Measurements from ENCODE around the gene SLC1A2. TPM values are rescaled to one million over a fixed set of nuclear protein-coding genes. Genes with fewer than 3 reads are reported as not detected.

Gene SLC1A2
- total RNA-seq, 1 experiment from 2014 or later = 0.11 TPM

- CTCF ChIA-PET = no interaction called here
- no peak for TF ChIP-seq CTCF (conservative IDR thresholded peaks at IDR 0.05; ENCODE audit: low read depth, low read length)
- TF ChIP-seq EZH2 (IDR thresholded peaks at IDR 0.05; ENCODE audit: borderline replicate concordance, low read depth, low read length, poor library complexity, severe bottlenecking) = no peak
- no peak overlapping the region for H3K27ac ChIP-seq (ENCODE audit: low read depth, low read length, poor library complexity, severe bottlenecking)
- H3K4me1 ChIP-seq (ENCODE audit: insufficient read depth, low read length, poor library complexity, severe bottlenecking) = no peaks in the 10 kb centered on the region
- no peak for DNase-seq (ENCODE audit: low spot score)
- no TSS peak for BruUV-seq (replicated peaks)
- H3K9me3 ChIP-seq (ENCODE audit: low read depth, low read length, poor library complexity, severe bottlenecking) = no peaks in the 10 kb centered on the region
- no peaks in the 10 kb centered on the region for H3K36me3 ChIP-seq (ENCODE audit: insufficient read depth, low read length, poor library complexity, severe bottlenecking)
- no peak overlapping the region for H3K4me3 ChIP-seq (ENCODE audit: low read depth, low read length, poor library complexity, severe bottlenecking)
- H3K27me3 ChIP-seq (replicated peaks; ENCODE audit: insufficient read depth, low read depth, low read length, poor library complexity) = peaks cover 52% of the 10 kb centered on the region
- POLR2A ChIA-PET (ENCODE audit: low non-redundant PET) = no interaction called here
- intact Hi-C loops (cut with micrococcal nuclease; ENCODE audit: unreplicated experiment) = no loop called here
These were observed 43.8 kb downstream of the SLC1A2 start for GRCh38 chr11:35375332-35376117.

- TF ChIP-seq EZH2 (IDR thresholded peaks at IDR 0.05; ENCODE audit: borderline replicate concordance, low read depth, low read length, poor library complexity, severe bottlenecking) = no peak
- TF ChIP-seq CTCF (conservative IDR thresholded peaks at IDR 0.05; ENCODE audit: low read depth, low read length) = 0 out of 2 replicates have a peak, but pooled peaks have one; percentile 16
- Histone ChIP-seq H3K27me3 (replicated peaks; ENCODE audit: insufficient read depth, low read depth, low read length, poor library complexity) (peaks cover 35% of the 10 kb centered on the region), H3K27ac (ENCODE audit: low read depth, low read length, poor library complexity, severe bottlenecking) (no peak overlapping the region), H3K4me1 (ENCODE audit: insufficient read depth, low read length, poor library complexity, severe bottlenecking) (no peaks in the 10 kb centered on the region), H3K36me3 (ENCODE audit: insufficient read depth, low read length, poor library complexity, severe bottlenecking) (no peaks in the 10 kb centered on the region), H3K9me3 (ENCODE audit: low read depth, low read length, poor library complexity, severe bottlenecking) (no peaks in the 10 kb centered on the region), H3K4me3 (ENCODE audit: low read depth, low read length, poor library complexity, severe bottlenecking) (no peak overlapping the region)
- POLR2A ChIA-PET (ENCODE audit: low non-redundant PET) = no interaction called here
- no peak for DNase-seq (ENCODE audit: low spot score)
- CTCF ChIA-PET = no interaction called here
- intact Hi-C loops (cut with micrococcal nuclease; ENCODE audit: unreplicated experiment) = no loop called here
- no TSS peak for BruUV-seq (replicated peaks)
These were observed 45.9 kb downstream of the SLC1A2 start for GRCh38 chr11:35373284-35373933.

- Histone ChIP-seq H3K4me1 (ENCODE audit: insufficient read depth, low read length, poor library complexity, severe bottlenecking) (no peaks in the 10 kb centered on the region), H3K4me3 (ENCODE audit: low read depth, low read length, poor library complexity, severe bottlenecking) (no peak overlapping the region), H3K27me3 (replicated peaks; ENCODE audit: insufficient read depth, low read depth, low read length, poor library complexity) (peaks cover 34% of the 10 kb centered on the region), H3K9me3 (ENCODE audit: low read depth, low read length, poor library complexity, severe bottlenecking) (no peaks in the 10 kb centered on the region), H3K36me3 (ENCODE audit: insufficient read depth, low read length, poor library complexity, severe bottlenecking) (no peaks in the 10 kb centered on the region), H3K27ac (ENCODE audit: low read depth, low read length, poor library complexity, severe bottlenecking) (no peak overlapping the region)
- BruUV-seq (replicated peaks) = no TSS peak
- no peak for DNase-seq (ENCODE audit: low spot score)
- TF ChIP-seq EZH2 (IDR thresholded peaks at IDR 0.05; ENCODE audit: borderline replicate concordance, low read depth, low read length, poor library complexity, severe bottlenecking) (no peak), CTCF (conservative IDR thresholded peaks at IDR 0.05; ENCODE audit: low read depth, low read length) (no peak)
- intact Hi-C loops (cut with micrococcal nuclease; ENCODE audit: unreplicated experiment) = no loop called here
- ChIA-PET CTCF (no interaction called here), POLR2A (ENCODE audit: low non-redundant PET) (no interaction called here)
These were observed 46.6 kb downstream of the SLC1A2 start for GRCh38 chr11:35372565-35373283.
